GM18517 (cell line): Measurements from ENCODE around the gene SENP3.

Source experiments
- ATAC-seq: cut with Tn5 transposase; IDR thresholded peaks from one replicate; pipeline ENCODE4 v1.9.1; 2021; ENCODE audit warnings: mild to moderate bottlenecking, moderate library complexity; ENCODE audit not compliant: unreplicated experiment

SENP3 gene

GRCh38 chr17:7555320-7555948, 6.3 kb upstream of the SENP3 start:
- no peak for ATAC-seq

DNA sequence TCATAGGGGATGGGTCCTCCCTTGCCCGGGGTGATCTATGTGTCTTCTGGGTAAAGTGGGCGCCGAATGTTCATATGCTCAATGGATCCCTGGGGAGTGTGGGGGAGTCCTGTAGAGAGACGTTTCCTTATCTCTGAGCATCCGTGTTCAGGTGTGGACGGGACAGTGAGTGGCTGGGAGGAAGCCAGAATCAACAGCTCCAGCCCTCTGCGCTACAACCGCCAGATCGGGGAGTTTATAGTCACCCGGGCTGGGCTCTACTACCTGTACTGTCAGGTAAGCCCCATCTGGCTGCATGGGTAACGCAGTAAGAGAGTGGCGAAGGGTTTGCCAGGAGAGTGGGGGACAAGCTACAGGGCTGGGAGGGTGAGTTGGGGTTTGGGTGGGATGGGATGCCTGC, 5.1 kb upstream of the SENP3 start:
- ATAC-seq: no peak

DNA sequence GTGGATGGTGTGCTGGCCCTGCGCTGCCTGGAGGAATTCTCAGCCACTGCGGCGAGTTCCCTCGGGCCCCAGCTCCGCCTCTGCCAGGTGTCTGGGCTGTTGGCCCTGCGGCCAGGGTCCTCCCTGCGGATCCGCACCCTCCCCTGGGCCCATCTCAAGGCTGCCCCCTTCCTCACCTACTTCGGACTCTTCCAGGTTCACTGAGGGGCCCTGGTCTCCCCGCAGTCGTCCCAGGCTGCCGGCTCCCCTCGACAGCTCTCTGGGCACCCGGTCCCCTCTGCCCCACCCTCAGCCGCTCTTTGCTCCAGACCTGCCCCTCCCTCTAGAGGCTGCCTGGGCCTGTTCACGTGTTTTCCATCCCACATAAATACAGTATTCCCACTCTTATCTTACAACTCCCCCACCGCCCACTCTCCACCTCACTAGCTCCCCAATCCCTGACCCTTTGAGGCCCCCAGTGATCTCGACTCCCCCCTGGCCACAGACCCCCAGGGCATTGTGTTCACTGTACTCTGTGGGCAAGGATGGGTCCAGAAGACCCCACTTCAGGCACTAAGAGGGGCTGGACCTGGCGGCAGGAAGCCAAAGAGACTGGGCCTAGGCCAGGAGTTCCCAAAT, 4.5 kb upstream of the SENP3 start:
- no peak for ATAC-seq

GRCh38 chr17:7557775-7558543, 3.8 kb upstream of the SENP3 start:
- no peak for ATAC-seq

DNA sequence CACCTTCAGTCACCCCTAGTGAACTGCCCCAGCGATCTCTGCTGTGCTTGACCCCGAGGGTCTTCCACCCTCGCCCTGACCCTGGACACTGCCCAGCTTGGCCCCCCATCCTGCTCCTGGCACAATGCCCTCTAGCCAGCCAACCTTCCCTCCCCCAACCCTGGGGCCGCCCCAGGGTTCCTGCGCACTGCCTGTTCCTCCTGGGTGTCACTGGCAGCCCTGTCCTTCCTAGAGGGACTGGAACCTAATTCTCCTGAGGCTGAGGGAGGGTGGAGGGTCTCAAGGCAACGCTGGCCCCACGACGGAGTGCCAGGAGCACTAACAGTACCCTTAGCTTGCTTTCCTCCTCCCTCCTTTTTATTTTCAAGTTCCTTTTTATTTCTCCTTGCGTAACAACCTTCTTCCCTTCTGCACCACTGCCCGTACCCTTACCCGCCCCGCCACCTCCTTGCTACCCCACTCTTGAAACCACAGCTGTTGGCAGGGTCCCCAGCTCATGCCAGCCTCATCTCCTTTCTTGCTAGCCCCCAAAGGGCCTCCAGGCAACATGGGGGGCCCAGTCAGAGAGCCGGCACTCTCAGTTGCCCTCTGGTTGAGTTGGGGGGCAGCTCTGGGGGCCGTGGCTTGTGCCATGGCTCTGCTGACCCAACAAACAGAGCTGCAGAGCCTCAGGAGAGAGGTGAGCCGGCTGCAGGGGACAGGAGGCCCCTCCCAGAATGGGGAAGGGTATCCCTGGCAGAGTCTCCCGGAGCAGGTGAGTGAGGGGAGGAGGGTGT, 3.0 kb upstream of the SENP3 start, which contains the start of gene TNFSF13:
Gene TNFSF13 (plus strand): TSS at position 207 of the 776 bp plus-strand sequence. CDS start 290 bp downstream, at position 497.
- no peak for ATAC-seq

DNA sequence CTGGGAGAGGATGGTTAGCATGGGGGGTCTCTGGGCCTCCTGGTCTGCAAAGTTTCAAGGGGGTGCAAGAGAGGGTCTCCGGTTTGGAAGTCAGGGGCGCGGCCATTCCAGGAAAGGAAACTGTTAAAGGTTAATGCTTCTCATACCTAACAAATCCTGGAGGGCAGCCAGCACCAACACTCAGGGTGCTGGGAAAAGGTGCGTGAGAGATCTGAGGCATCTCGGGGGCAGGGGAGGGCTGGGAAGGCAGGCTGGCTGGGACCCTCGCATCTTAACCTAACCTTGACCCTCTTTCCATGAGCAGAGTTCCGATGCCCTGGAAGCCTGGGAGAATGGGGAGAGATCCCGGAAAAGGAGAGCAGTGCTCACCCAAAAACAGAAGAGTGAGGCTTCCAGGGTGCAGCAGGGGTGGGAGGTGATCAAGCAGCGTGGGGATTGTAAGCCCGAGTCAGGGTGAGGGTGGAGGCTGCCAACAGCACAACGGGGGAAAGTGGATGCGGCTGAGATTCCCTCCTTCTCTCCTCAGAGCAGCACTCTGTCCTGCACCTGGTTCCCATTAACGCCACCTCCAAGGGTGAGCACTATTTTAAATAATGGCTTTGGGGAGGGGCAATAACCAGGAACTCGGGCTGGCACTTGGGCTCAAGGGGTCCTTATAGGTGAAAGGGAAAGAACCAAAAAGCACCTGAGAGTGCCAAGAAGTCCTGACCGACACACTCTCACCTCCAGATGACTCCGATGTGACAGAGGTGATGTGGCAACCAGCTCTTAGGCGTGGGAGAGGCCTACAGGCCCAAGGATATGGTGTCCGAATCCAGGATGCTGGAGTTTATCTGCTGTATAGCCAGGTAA, 2.2 kb upstream of the SENP3 start:
- no peak for ATAC-seq

DNA sequence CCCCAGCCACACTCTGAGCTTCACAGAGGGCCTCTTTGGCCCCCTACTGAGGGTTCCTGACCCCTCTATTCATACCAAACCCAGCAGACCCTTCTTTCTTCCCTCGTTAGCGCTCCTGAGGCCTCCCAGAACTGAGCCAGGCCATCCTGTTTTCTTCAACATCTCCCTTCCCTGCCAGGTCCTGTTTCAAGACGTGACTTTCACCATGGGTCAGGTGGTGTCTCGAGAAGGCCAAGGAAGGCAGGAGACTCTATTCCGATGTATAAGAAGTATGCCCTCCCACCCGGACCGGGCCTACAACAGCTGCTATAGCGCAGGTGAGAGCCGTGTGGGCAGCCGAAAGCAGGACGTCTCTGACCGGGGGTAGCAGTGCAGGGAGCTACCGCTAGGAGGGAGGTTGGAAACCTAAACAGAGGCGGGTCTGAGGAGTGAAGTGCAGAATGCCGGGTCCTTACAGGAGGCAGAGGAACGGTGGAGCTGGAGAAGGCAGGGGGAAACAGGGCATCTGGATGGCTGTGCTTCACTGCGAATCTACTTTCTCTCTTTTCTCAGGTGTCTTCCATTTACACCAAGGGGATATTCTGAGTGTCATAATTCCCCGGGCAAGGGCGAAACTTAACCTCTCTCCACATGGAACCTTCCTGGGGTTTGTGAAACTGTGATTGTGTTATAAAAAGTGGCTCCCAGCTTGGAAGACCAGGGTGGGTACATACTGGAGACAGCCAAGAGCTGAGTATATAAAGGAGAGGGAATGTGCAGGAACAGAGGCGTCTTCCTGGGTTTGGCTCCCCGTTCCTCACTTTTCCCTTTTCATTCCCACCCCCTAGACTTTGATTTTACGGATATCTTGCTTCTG, 1.3 kb upstream of the SENP3 start:
- no peak for ATAC-seq

GRCh38 chr17:7561028-7561575, 617 bp upstream of the SENP3 start:
- ATAC-seq: peak; percentile 59

DNA sequence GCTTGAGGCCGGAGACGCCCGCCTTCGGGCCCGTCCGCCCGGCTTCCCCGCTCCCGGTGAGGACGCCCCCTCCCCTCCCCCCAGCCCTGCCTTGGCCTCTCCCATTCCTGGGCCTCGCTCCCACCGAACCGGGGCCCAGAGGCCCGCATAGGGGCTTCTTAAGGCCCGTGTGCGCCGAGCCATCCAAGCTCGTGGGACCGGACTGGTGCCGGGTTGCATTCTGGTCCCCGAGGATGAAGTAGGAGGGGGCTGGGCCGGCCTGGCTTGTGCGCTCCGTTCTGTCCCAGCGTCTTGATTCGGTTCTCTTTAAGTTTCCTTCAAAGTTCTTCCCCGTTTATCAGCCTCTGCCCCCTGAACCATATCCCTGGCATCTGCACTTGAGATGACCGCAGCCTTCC, 488 bp downstream of the SENP3 start:
- ATAC-seq: no peak

DNA sequence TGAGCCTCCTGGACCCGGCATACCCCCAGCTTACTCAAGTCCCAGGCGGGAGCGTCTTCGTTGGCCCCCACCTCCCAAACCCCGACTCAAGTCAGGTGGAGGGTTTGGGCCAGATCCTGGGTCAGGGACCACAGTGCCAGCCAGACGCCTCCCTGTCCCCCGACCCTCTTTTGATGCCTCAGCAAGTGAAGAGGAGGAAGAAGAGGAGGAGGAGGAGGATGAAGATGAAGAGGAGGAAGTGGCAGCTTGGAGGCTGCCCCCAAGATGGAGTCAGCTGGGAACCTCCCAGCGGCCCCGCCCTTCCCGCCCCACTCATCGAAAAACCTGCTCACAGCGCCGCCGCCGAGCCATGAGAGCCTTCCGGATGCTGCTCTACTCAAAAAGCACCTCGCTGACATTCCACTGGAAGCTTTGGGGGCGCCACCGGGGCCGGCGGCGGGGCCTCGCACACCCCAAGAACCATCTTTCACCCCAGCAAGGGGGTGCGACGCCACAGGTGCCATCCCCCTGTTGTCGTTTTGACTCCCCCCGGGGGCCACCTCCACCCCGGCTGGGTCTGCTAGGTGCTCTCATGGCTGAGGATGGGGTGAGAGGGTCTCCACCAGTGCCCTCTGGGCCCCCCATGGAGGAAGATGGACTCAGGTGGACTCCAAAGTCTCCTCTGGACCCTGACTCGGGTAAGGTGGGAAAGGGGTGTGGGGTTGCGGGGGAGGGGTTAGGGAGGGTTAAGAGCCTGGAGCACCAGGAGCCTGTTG, 1.6 kb downstream of the SENP3 start:
- ATAC-seq: no peak

- ATAC-seq: no peak
Observed at GRCh38 chr17:7569571-7569970, 7.9 kb downstream of the SENP3 start.

GRCh38 chr17:7570351-7570750, 8.6 kb downstream of the SENP3 start:
- no peak for ATAC-seq

DNA sequence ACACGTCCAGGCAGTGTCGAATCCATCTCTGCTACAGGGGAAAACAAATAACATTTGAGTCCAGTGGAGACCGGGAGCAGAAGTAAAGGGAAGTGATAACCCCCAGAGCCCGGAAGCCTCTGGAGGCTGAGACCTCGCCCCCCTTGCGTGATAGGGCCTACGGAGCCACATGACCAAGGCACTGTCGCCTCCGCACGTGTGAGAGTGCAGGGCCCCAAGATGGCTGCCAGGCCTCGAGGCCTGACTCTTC, 10.5 kb downstream of the SENP3 start:
- ATAC-seq: no peak

- ATAC-seq: peak; percentile 80
Observed at GRCh38 chr17:7572588-7573323, 11.0 kb downstream of the SENP3 start.

- ATAC-seq: no peak
Observed at GRCh38 chr17:7573324-7574080, 11.8 kb downstream of the SENP3 start.

GRCh38 chr17:7574176-7574953, 12.6 kb downstream of the SENP3 start:
- ATAC-seq: no peak

DNA sequence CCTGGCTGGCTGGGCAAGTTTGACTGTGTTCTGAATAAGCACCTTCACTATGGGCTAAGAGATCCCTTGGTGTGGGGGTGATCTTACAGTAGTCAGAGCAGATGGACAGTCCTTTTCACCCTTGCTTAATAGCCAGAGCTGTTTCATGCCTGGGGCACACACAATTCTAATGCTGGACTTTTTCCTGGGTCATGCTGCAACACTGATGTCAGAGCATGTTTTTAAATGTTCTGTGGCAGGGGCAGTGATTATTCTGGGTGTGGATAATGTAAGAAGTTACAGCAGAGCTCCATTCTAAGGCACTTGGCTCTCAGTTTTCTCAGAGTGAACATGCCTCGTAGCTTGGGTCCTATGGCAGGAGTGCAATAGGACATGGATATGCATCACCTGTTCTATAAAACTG, 13.8 kb downstream of the SENP3 start:
- ATAC-seq: no peak
